Measurements from ENCODE around the gene PRKG1.

The PRKG1 gene

GRCh38 chr10:52119507-52119906 lies 1045.2 kb downstream of the PRKG1 start:
- no peak for DNase-seq (ENCODE audit: low read depth)
- H3K4me3 ChIP-seq (ENCODE audit: low read depth, low read length), result no peak overlapping the region
- TF ChIP-seq CTCF (IDR thresholded peaks at IDR 0.05; ENCODE audit: insufficient read depth, low read depth, low read length, missing control alignments), result no peak

- no peak for TF ChIP-seq CTCF (IDR thresholded peaks at IDR 0.05; ENCODE audit: insufficient read depth, low read depth, low read length, missing control alignments)
- H3K4me3 ChIP-seq (ENCODE audit: low read depth, low read length), result no peak overlapping the region
- no peak for DNase-seq (ENCODE audit: low read depth)
These were observed 1047.4 kb downstream of the PRKG1 start for GRCh38 chr10:52121688-52122087.

- H3K4me3 ChIP-seq (ENCODE audit: low read depth, low read length), result no peak overlapping the region
- TF ChIP-seq CTCF (IDR thresholded peaks at IDR 0.05; ENCODE audit: insufficient read depth, low read depth, low read length, missing control alignments), result no peak
- DNase-seq (ENCODE audit: low read depth), result no peak
These were observed 1053.9 kb downstream of the PRKG1 start for GRCh38 chr10:52128056-52128683.

- DNase-seq (ENCODE audit: low read depth), result no peak
- no peak for TF ChIP-seq CTCF (IDR thresholded peaks at IDR 0.05; ENCODE audit: insufficient read depth, low read depth, low read length, missing control alignments)
- H3K4me3 ChIP-seq (ENCODE audit: low read depth, low read length), result no peak overlapping the region
These were observed 1055.3 kb downstream of the PRKG1 start for GRCh38 chr10:52129410-52130178.

- H3K4me3 ChIP-seq (ENCODE audit: low read depth, low read length), result no peak overlapping the region
- TF ChIP-seq CTCF (IDR thresholded peaks at IDR 0.05; ENCODE audit: insufficient read depth, low read depth, low read length, missing control alignments), result no peak
- DNase-seq (ENCODE audit: low read depth), result no peak
These were observed 1060.8 kb downstream of the PRKG1 start for GRCh38 chr10:52135101-52135500.

- TF ChIP-seq CTCF (IDR thresholded peaks at IDR 0.05; ENCODE audit: insufficient read depth, low read depth, low read length, missing control alignments), result no peak
- DNase-seq (ENCODE audit: low read depth), result no peak
- no peak overlapping the region for H3K4me3 ChIP-seq (ENCODE audit: low read depth, low read length)
These were observed 1062.6 kb downstream of the PRKG1 start for GRCh38 chr10:52136921-52137320.
